Measurements from ENCODE around the gene NDC1.
A peak's percentile ranks its signal among the peaks of the same experiment; 100 is the strongest.
"Not testable (repeated sequence)": the region's sequence is repeated elsewhere in the genome, so short reads cannot be mapped to it uniquely, and the experiment has no call there.

The NDC1 gene

DNA sequence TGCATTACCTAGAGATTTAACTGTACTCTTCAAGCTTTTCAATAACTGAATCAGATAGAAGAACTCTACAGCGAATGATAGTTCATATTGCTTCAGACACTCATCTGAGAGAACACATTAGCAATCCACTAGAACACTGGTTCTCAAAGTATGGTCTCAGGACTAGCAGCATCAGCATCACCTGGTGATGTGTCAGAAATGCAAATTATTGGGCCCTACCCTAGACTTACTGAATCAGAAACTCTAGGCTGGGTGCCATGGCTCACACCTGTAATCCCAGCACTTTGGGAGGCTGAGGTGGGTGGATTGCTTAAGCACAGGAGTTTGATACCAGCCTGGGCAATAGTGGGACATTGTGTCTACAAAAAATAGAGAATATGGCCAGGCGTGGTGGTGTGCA is 74.2 kb downstream of the NDC1 start:
- no peak for DNase-seq

DNA sequence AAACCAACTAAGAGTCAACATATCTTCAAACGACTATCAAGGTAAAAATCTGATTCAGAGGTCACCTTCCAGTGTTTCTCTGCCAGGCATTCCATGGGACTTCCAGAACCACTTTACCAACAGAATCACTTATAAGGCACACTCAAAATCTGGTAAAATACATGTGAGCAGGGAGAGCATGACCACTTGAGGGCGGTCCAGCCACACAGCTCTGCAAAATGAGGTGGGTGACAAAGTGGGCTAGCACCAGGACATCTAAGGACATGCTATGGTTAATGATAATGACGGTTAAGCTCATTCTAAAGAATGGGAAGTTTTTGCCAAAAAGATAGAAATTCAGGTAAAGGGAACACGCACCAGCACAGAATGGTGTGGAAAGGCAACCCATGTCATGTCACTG is 74.6 kb downstream of the NDC1 start:
- no peak for DNase-seq

DNA sequence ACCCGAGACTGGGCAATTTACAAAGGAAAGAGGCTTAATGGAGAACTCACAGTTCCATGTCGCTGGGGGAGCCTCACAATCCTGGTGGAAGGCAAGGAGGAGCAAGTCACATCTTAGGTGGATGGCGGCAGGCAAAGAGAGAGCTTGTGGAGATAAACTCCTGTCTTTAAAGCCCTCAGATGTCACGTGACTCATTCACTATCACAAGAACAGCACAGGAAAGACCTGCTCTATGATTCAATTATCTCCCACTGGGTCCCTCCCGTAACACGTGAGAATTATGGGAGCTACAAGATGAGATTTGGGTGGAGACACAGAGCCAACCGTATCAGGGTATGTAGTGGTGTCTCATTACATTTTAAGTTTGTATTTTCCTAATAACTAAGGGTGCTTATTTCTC is 77.6 kb downstream of the NDC1 start:
- not testable (repeated sequence) for DNase-seq

DNA sequence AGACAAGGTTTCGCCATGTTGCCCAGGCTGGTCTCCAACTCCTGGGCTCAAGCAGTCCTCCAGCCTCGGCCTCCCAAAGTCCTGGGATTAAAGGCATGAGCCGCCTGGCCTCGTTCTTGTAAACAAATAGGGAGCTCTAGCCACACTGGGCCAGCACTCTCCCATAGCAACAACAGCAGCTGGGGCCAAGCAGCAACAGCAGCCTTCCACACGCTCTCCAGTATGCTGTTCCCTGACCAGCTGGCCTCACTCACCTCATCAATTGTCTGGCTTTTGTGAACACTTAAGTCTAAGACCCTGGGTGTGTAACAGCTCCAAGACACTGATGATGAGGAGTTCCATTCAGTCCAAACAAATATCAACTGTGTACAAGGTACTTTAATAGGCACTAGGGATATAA is 82.2 kb downstream of the NDC1 start:
- no peak for DNase-seq

DNA sequence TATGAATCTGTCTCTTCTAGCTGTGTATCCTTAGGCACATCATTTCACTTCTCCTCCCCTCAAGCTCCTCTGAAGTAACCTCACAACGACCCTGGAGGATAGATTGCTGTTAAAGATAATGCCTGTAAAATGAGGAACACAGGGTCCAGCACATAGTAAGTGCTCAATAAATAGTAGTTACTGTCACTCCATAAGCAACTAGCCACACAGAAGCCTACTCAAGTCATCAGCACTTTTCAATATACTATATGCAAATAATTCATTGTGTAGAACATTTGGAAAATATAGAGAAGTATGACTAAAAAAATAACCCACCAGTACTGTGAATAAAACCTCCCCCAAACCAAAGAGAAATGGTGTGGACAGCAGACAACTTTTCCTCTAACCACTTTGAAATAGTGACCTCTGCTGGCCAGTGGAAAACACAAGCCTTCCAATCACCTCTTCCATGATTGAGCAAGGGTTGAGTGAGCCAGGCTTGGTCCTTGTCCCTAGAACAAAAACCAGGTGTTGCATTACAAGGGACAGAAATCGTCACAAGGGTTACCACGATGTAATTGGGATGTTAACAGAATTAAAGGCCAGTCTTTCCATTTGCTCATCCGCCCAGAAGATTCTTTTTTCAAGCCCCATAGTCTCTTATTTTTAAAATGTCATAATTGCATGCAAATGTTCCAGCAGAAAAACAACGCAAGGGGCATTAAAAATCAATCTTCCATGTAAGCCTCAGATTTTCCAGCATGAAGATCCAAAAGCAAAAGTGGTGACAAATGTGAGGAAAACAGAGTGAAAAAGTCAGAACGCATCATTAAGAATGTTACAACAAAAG is 83.4 kb downstream of the NDC1 start:
- DNase-seq: no peak

DNA sequence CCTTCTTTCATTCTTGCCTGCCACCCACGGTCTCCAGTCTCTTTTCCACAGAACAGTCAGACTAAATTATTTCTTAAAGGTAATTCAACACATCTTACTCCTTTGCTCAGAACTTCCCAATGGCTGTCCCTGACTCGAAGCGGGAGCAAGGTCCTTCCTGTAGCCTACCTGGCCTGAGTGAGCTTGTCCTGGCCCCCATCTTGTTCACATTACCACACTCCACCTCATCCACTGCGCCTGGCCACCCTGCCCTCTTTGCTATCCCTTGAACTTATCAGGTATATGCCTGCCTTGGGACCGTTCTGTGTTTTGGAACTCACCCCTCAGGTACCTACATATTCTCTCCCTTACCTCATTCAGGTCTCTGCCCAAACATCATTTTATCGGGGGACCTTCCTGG is 85.8 kb downstream of the NDC1 start:
- DNase-seq: no peak

DNA sequence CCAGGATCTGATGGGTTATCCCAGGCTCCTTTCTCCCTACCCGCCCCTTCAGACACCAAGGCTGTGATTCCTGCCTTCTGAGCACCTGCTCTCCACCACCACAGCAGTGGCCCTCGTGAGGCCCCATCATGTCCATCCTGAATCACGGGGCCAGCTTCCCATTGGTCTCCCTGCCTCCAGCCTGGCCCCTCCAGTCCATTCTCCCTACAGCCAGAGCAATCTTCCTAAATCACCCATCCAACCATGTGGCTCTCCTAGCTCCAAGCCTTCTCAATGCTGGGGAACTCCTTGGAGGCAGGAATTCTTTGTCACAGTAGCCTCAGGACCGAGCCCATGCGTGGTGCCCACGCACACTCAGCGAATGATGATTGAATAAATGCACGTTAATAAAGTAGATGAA is 90.3 kb downstream of the NDC1 start:
- no peak for DNase-seq

DNA sequence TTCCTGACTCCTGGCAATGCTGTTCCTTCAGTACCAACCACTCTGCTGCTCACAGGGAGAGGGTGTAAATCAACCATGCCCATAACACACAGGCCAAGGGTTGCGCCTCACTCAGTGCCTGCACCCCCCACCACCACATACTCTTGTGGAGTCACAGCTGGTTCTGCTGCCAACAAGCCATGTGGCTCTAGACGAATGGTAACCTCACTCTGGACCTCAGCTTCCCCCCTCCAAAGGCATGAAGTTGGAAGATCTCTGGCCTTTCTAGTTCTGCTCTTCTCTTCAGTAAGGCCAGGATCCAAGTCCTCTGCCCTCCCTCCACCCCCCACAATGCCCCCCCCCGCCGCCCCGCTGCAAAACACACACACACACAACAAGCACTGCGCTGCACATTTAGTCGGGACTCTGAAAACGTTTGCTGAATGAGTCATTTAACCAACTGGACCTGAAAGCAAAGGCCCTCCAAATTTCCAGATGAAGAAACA is 97.4 kb downstream of the NDC1 start:
- no peak for DNase-seq

DNA sequence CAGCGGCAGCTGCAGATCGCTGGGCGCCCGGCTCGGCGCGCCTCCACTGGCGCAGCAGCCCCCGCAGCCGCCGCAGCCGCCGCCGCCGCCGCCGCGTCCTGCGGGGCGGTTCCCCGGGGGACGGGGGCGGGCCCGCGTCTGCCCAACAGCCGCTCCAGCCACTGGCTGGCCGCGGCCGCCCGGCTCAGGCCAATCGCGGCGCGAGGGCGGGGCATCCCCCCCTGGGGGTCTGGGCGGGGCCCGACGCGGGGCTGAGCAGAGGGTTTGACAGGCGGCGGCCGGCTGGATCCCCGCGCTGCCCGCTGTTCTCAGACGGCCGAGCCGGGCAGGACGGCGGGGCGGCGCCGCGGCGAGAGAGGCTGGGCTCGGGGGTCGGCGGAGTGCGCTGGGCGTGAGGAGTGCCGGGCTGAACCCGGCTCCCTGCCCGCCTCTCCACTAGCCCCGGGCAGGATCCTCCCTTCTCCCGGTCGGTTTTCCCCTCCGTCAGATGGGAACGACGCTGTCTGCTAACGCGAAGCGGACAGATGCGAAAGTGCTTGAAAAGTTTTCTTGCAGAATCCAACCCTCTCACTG is 98.9 kb downstream of the NDC1 start, which contains the start of gene GLIS1:
Gene GLIS1, minus strand, starts transcription at position 56 of the 573 bp plus-strand sequence. CDS start 1,100 bp downstream, outside the sequence.
- DNase-seq: peak; percentile 43

DNA sequence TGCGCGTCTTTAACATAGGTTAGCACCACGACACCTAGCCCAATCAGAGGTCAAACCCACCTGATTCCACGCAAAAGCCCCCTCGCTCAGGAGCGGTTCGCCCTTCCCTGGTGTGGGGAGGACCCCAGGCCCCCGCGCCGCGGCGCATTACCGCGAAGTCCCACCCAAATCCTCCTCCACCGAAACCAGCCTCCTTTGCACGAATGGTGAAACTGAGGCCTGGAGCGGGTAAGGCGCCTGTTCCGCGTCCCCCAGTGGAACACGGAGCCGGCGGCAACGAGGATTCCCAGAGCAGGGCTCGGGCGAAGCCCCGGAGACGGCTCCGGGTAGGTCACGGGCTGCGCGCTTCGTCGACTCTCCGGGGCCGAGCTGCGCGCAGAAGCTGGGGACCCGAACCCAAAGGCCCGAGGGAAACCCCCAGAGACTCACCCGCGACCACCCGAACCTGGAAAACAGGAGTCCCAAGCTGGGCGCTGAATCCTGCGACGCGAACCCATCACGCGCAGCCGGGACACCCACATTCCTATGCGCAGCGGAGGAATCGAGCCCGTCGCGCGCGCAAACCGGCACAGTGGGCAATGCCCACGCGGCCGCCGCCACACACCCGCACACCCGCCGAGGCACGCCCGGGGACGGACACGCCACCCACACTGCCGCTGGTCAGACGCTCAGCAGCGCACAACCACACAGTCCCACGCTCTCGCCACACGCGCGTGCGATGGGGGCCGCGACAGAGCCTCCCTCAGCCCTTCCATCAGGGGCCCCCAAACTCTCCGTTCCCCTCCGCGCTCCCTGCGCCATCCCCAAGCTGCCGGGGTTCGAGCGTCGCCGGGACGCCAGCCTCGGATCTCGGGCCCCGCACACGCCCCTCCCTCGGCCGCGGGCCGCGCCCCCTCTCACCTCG is 99.6 kb downstream of the NDC1 start:
- no peak for DNase-seq

DNA sequence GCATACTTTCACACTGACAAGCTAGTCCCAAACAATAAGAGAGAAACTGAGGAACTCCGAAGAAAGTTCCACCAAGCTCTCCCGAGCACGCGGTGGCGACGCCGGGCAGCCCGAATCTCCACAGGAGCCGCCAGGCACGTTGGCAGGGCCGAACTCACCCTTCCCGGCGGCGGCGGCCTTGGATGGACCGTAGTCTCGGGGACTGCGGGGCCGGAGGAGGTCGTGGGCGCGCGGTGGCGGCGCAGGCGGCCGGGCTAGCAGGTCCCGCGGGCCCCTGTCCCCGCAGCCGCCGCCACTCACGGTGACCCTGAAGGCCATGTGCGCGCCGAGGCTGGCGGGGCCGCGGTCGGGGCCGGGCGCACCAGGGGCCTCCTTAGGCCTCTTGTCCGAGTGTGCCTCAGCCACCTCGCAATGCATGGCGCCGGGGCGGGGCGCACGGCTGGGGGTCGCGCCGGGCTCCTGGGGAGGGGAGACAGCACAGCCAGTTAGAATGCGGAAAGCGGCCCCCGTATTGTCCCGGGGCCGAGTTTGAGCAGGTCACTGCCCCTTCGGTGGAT is 100.4 kb downstream of the NDC1 start:
- no peak for DNase-seq

DNA sequence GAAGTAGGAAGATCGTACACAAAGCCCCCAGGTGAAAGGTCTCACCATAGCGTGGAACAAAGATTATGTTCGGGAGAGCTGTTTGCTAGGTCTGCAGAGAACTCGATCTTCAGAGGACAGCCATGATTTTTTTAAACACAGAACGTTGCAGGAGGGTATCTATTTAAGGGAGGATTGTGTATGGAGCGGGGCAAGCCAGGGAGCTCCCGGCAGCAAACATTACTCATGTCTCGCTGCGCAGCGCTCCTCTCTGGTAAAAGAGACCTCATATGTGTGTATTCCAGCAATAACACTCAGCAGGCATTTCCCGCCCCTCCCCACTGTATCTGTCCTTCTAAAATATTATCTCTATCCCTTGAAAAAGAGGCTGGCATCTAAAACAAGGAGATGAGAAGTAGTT is 101.8 kb downstream of the NDC1 start:
- DNase-seq: no peak

DNA sequence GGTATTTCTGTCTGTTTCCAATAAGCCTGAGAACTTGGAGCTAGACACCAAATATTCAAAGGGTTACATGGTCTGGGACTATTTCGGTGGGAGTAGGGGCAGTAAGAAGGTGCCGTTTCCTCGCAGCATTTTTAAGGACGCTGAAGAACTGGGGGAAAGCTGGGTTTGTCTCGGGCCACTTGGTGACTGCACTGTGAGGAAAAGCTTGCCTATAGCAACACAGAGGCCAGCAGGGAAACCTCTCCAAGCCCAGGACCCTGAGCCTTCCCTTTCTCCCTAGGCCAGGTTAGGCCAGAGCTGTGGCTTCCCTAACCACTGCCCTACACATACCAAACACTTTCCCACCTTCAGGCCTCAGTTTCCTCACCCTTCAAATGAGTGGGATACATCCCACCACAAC is 102.4 kb downstream of the NDC1 start:
- no peak for DNase-seq

DNA sequence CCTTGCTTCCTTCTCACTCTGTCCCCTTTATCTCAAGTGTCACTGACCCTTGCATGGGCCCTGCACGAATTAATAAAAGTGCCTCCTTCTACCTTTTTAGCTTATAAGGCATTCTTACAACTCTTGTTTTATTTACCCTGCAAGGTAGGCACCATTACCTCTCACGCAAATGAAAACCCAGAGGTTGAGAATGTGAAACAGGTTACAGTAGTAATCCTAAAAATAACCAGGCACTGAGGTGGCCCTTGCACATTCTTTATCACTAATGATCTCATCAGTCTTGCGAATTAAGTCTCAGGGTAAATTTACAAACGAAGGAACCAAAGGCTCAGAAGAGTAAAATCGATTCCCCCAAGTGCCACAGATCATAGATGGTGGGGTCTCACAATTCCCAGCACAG is 102.8 kb downstream of the NDC1 start:
- DNase-seq: no peak

DNA sequence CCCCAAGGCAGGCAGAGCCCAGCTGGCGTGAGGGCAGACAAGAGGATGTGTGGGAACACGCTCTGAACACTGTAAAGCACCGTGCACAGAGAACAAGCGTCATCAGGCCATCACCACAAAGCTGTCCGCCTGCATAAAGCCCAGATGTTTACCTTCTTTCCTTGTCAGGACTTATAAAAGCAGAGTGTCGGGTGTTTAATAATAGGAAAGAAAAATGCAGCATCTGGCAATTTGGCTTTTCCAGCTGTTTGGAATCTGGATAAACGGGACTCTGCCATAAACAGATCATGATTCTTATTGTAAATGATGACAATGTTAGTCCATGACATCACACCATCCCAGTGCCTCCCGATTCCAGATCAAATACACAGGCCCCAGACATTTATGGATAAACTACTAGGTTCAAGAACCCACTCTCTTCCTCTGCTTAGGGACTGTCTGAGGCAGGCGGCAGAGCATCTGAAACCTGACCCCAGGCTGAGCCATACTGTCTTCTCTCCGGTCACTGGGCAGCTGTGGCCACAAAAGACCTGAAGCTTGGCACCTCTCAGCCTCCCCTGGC is 103.4 kb downstream of the NDC1 start:
- no peak for DNase-seq

DNA sequence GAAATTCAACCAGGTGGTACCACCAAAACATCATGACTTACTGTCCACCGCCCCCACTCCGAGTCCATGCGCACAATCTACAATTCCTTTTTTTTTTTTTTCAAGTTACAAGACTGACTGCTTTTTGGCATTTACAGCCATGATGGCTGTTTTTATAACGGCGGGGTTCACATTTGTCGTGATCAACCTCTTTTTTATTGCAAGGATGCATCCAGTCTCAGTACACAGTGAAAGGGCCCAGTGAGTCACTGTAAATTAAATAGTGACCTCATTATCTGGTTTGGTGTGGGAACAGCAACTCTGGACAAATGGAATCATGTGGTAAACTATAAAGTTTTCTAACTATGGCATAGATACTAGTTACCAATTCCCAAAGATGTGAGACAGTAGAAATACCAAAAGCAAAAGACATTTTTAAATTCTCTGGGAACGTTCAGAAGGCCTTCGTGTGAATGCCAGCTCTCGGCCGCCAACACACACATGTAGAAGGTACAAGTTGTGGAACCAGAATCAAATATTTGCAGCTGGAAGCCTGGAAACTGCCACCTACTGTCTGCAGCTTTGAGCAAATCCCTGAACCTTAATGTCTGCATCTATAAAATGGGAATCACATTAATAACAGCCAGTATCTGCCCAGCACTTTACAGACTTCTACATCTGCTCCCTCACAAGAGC is 104.0 kb downstream of the NDC1 start:
- no peak for DNase-seq

DNA sequence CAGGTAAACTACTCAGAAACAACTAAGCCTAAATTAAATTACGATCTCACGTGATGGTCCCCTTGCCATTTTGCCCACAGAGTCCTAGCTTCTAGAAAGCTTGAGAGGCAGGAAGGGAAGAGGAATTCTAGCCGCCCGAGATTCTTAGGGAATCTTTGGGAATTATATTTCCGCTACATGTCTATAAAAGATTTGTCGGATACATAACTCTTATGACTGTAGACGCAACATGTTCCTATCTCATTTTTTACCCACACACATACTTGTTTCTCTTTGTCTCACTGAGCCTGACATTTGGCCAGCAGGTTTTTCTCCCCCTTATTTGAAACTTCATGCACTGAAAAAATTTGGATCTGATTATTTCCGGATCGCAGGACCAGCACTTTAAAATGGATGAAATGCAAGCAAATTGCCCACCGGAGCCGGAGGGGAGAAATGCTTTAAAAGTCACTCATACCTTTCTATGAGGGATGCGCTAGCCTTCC is 104.6 kb downstream of the NDC1 start:
- no peak for DNase-seq

DNA sequence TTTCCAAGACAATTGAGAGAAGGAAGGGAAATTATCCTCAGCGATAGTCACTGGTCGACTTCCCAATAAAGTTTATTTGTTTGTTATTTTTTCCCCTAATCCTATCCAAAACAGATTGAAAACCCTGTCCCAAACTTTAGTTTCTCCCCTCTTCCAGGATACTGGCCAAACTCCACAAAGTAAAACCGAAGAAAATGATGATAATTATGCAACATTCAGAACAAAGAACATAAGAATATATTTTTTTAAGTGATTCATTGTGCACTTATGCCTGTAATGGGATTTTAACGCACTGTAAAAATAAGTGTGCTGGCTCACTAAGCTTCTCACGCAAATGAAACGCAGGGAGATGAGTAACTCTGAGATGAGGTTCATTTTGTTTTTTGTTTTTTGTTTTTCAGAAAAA is 105.2 kb downstream of the NDC1 start:
- DNase-seq: no peak

DNA sequence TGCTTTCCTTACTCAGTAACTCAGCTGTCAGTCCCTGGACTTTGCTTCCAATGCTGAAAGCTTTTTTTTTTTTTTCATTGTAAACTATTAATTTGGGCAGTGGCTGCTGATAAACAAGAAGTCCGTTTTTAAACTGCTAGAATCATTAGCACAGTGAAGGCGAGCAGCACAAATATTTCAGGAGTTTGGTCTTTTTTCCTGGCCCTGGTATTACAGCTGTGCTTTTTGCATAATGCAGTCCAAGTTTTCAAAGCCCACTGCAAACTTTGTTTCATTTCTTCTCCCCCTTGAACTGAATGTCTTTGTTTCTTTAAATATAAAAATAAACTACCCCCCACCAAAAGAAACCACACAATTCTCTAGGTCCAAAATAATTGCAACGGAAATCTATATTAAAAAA is 105.7 kb downstream of the NDC1 start:
- DNase-seq: no peak

DNA sequence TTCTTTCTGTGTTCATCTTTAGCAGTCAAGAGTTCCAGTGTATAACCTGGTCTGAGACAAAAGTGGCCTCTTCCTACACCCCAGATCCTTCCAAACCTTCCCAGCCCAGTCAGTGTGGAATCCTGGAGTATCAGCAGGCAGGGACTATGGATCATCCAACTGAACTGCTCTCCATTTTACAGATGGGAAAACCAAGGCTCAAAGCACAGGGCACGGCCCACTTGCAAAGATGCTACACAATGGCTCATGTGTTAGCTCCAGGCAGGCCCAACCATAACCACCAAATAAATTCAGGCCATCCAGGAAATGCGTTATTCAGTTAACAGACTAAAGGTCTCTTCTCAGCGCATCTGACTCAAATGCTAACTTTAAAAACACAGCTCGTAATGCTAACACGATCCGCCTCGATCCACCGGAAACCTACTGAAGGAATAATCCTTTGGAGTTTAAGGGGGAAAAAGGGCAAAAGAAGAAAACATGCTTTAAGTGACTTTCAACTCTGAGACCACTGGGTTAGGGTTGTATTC is 106.3 kb downstream of the NDC1 start:
- no peak for DNase-seq

DNA sequence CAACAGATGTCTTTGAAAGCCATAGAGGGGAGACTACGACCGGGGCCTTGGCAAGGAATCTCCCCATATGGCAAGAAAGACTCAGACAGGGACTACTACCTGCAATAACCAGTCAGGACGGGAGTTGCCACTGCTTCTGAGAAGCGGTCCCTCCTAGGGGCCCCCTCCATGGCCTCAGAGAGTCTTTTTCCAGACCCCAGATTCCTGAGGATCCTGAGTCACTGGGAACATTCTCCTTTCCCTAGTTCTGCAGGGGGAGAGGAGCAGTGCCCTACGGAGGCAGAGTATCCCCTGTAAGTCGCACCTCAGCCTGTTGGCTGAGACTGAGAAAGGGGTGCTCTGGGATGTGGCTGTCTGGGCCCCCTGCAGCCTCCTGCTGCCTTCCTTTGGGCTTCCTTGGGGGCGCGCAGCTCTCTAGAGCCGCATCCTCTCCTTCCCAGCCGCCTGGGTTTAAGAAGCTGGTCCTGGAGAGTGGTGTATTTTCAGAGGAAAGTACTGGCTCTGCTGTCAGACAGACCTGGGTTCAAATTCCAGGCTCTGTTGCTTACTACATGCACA is 107.0 kb downstream of the NDC1 start:
- DNase-seq: no peak

All from activated CD8-positive, alpha-beta memory T cell treated with anti-CD3 and anti-CD28 coated beads, Interleukin-2, amount 50 U/mL, for 4 hours (primary cell).